ENCODE results near the gene ODAPH.
A peak's percentile ranks its signal among the peaks of the same experiment; 100 is the strongest.

ODAPH gene

DNA sequence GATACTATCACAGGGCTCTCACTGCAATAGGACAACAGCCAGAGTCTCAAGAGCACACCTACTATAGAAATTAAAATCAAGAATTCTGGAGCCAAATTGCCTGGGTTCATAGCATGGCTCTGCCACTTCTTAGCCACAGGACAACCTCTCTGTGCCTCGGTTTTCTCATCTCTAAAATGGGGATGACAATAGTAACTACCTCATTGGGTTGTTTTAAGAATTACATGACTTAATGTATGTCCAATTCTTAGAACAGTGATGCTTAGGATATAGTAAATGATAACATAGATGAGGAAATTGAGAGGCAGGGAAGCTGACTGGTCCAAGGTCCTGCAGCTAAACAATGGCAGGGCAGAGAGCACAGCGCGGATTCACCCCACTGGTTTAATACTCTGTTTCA lies 11.0 kb upstream of the ODAPH start:
- DNase-seq: no peak
- peaks cover 44% of the 10 kb centered on the region for H3K36me3 Mint-ChIP-seq (ENCODE audit: low read depth)
- peaks cover 11% of the 10 kb centered on the region for H3K4me1 Mint-ChIP-seq
- no peaks in the 10 kb centered on the region for H3K27me3 Mint-ChIP-seq (ENCODE audit: low read depth, poor library complexity)
- H3K4me3 Mint-ChIP-seq: no peak overlapping the region
- H3K27ac Mint-ChIP-seq: no peak overlapping the region
- H3K9me3 Mint-ChIP-seq: no peaks in the 10 kb centered on the region
- TF ChIP-seq, protein P1, sequence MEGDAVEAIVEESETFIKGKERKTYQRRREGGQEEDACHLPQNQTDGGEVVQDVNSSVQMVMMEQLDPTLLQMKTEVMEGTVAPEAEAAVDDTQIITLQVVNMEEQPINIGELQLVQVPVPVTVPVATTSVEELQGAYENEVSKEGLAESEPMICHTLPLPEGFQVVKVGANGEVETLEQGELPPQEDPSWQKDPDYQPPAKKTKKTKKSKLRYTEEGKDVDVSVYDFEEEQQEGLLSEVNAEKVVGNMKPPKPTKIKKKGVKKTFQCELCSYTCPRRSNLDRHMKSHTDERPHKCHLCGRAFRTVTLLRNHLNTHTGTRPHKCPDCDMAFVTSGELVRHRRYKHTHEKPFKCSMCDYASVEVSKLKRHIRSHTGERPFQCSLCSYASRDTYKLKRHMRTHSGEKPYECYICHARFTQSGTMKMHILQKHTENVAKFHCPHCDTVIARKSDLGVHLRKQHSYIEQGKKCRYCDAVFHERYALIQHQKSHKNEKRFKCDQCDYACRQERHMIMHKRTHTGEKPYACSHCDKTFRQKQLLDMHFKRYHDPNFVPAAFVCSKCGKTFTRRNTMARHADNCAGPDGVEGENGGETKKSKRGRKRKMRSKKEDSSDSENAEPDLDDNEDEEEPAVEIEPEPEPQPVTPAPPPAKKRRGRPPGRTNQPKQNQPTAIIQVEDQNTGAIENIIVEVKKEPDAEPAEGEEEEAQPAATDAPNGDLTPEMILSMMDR (IDR thresholded peaks at IDR 0.05): no peak

DNA sequence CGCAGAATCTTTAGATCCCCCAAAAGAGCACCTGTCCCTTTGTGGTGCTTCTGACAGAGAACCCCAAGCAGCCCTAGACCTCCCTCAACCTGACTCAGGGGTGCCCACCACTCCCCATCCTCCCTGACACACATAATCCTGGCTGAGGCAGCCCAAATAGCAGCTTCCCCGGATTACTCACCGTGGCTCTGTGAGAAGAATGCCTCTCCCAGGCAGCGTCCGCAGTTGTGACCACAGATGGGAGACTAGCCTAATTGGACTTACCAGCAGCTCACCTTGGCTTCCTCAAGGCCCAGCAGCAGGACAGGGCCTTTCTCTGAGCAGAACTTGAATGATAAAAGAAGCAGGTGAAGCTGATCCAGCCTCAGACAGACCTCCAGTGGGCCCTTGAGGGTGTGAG lies 10.3 kb upstream of the ODAPH start:
- H3K27me3 Mint-ChIP-seq (ENCODE audit: low read depth, poor library complexity): no peaks in the 10 kb centered on the region
- H3K9me3 Mint-ChIP-seq: no peaks in the 10 kb centered on the region
- TF ChIP-seq, protein P1 (IDR thresholded peaks at IDR 0.05): no peak
- no peak overlapping the region for H3K4me3 Mint-ChIP-seq
- peaks cover 37% of the 10 kb centered on the region for H3K36me3 Mint-ChIP-seq (ENCODE audit: low read depth)
- H3K4me1 Mint-ChIP-seq: peaks cover 13% of the 10 kb centered on the region
- H3K27ac Mint-ChIP-seq: no peak overlapping the region
- DNase-seq: no peak

DNA sequence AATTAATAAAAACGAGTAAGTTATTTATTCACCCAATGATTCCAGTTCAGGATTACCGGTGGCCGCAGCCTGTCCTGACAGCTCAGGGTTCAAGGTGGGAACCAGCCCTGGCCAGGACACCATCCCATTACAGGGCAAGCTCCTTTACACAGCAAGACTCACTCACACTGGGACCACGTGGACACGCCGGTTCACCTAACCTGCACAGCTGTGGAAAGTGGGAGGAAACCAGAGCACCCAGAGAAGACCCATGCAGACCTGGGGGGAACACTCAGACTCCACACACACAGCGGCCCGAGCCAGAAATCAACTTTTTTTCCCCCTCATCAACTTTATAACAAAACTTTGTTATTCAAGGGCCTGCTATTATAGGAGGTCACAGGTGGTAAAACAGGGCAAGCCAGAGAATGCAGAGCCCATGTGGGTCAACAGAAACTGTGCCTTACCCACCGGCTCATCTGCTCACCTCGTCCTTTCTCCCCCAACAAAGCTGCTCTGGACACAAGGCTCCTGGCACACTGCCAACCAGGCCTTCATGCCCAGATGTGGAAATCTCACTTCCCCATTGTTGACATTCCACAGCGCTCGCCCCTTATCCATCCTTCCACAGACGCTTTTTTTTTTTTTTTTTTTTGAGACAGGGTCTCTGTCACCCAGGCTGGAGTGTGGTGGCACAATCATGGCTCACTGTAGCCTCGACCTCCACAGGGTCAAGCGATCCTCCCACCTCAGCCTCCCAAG lies 8.0 kb upstream of the ODAPH start:
- Mint-ChIP-seq H3K27ac (peak overlapping the region; percentile 53), H3K27me3 (ENCODE audit: low read depth, poor library complexity) (no peaks in the 10 kb centered on the region), H3K4me3 (no peak overlapping the region), H3K4me1 (peaks cover 13% of the 10 kb centered on the region), H3K9me3 (no peaks in the 10 kb centered on the region), H3K36me3 (ENCODE audit: low read depth) (peaks cover 23% of the 10 kb centered on the region)
- no peak for DNase-seq
- TF ChIP-seq, protein P1 (IDR thresholded peaks at IDR 0.05): no peak

DNA sequence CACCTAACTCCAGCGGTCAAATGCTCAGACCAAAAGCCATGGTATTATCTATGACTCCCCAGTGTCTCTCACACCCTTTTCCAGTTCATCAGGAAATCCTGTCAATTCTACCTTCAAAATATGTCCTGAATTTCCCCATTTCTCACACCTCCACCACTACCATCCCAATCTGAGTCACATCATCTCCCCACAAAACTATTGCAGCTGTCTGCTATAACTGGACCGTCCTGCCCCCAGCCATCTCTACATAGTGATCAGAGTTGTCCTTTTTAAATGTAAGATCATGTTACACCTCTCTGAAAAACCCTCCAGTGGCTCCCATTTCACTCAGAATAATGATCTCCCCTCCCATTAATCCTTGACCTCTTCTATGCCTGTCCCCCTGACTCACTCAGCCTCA lies 6.8 kb upstream of the ODAPH start:
- peak overlapping the region; percentile 31 for H3K27ac Mint-ChIP-seq
- no peaks in the 10 kb centered on the region for H3K27me3 Mint-ChIP-seq (ENCODE audit: low read depth, poor library complexity)
- H3K4me1 Mint-ChIP-seq: peaks cover 13% of the 10 kb centered on the region
- no peaks in the 10 kb centered on the region for H3K9me3 Mint-ChIP-seq
- H3K4me3 Mint-ChIP-seq: no peak overlapping the region
- H3K36me3 Mint-ChIP-seq (ENCODE audit: low read depth): peaks cover 12% of the 10 kb centered on the region
- TF ChIP-seq, protein P1 (IDR thresholded peaks at IDR 0.05): no peak
- no peak for DNase-seq

DNA sequence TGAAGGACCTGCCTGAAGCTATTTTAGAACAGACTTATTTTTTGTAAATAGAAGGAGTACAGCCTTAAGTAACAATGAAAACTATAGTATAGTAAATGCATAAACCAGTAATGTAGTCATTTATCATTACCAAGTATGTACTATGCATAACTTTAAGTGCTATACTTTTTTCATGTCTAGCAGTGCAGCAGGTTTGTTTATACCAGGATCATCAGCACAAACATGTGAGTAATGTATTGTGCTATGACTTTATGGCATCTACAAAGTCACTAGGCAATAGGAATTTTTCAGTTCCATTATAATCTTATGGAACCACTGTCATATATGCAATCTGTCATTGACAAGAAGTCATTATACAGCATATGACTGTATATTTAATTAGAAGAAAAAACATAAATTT lies 3.4 kb upstream of the ODAPH start:
- H3K9me3 Mint-ChIP-seq: no peaks in the 10 kb centered on the region
- peaks cover 4% of the 10 kb centered on the region for H3K36me3 Mint-ChIP-seq (ENCODE audit: low read depth)
- TF ChIP-seq, protein P1 (IDR thresholded peaks at IDR 0.05): no peak
- no peak overlapping the region for H3K4me3 Mint-ChIP-seq
- no peak for DNase-seq
- no peak overlapping the region for H3K27ac Mint-ChIP-seq
- peaks cover 5% of the 10 kb centered on the region for H3K27me3 Mint-ChIP-seq (ENCODE audit: low read depth, poor library complexity)
- H3K4me1 Mint-ChIP-seq: peaks cover 22% of the 10 kb centered on the region

DNA sequence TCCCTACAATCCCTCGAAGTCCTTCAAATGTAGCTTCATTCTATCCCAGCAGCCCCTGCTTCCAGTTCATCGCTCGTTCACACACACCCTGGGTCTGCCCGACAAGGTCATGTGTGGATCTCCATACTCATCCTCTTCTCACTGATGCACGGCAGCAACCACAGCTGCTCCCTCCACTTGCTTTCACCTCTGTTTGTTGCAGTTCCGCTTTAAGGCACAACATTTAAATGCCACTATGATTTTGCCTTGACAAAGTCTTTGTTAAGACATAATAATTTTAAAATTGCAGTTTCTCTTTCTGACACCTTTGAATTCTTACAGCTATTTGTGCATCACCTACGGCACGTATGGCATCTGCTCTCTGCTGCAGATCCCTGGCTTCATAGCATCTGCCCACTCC lies 1.8 kb downstream of the ODAPH start:
- Mint-ChIP-seq H3K27me3 (ENCODE audit: low read depth, poor library complexity) (peaks cover 13% of the 10 kb centered on the region), H3K4me1 (peaks cover 19% of the 10 kb centered on the region), H3K27ac (no peak overlapping the region), H3K36me3 (ENCODE audit: low read depth) (no peaks in the 10 kb centered on the region), H3K9me3 (peaks cover 3% of the 10 kb centered on the region), H3K4me3 (no peak overlapping the region)
- DNase-seq: no peak
- TF ChIP-seq, protein P1 (IDR thresholded peaks at IDR 0.05): no peak

Data from nephron progenitor cell (in vitro differentiated cells).